Islet precursor cell (in vitro differentiated cells): ENCODE results near the gene CPO.
A peak's percentile ranks its signal among the peaks of the same experiment; 100 is the strongest.

Experiments
- DNase-seq: peaks from one replicate; pipeline ENCODE4 v3.0.0-alpha.2; 2018

Gene CPO

GRCh38 chr2:206974551-206974950, 35.2 kb downstream of the CPO start:
- no peak for DNase-seq

GRCh38 chr2:206978746-206979145, 39.4 kb downstream of the CPO start:
- no peak for DNase-seq

DNA sequence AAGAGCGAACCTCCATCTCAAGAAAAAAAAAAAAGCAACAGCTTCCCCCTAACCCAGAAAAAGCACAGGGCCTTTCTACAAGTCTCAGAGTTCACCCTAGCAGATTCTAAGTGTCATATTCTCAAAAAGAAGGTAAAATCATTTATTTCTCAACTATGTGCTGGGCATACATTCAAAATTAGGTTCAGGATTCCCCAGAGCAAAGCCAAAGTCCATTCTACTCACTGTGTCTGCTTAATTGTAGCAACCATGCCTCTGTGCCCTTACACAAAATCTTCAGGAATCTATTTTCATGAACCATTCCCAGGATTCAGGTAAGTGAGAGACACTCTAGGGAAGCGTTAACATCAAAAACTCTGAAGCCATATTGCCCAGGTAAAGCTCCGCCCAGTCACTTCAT, 40.0 kb downstream of the CPO start:
- DNase-seq, result no peak

DNA sequence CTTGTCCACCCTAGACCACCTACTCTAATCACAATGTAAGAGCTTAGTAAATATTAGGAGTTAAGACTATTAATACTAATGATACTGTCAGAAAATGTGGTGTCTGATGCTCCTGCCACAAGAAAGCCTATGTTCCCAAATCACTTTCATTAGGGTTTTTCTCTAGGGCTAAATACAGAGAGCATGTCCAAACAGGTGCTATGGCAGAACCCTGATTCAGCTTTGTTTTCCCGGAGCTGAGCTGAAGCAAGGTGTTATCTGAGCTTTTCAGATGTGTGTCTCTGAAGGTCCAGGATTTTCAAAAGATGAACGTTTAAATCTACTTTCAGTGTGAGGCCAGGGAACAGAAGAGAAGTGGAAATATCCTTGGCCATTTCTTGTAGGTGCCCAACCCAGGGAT, 40.6 kb downstream of the CPO start:
- DNase-seq, result no peak

DNA sequence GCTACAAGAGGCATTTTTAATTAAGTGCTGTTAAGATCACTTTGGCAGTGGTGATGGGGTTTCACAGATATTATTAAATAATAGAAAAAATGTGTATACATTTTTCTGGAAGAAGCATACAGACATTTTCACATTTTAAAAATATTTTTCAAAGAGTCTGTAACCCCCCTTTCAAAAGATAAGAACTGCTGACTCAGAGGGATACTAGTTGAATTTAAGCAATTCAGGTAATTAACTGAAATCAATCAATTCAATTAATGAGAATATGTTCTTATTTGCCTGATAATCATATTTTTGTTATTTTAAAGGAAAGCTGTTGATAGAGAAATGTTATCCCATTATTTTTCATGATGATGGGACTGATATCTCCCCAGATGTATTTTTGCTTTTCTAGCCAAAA, 41.1 kb downstream of the CPO start:
- DNase-seq, result no peak

GRCh38 chr2:206981086-206981674, 41.9 kb downstream of the CPO start:
- no peak for DNase-seq

- DNase-seq, result peak; percentile 77
Observed at GRCh38 chr2:206981739-206982340, 42.5 kb downstream of the CPO start.

DNA sequence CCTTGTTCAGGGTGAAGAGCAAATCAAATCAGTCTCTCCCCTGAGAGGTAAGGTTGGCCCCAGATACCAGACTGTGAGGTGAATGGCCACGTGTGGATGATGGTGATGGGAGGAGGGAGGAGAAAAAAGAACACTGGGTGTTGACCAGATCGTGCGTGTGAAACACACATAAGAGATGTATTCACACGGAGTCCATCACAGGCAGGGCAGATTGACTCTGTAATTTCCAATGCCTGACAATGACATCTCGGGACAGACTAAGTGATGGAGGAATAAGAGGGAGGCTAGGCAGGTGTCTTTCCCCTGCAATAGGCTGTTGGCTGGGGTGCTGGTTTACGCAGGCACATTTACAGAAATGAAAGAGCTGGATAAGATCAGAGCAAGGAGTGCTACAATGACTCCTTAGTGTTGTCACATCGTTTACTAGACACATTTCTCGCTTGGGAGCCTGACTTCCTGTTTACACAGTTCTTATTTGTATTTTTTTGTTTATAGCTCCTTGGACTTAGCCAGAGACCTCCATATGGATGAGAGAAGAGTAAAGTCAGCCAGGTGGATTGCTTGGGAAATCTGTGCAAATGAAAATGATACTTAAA, 43.1 kb downstream of the CPO start:
- DNase-seq, result no peak

- no peak for DNase-seq
Observed at GRCh38 chr2:206983161-206983859, 44.0 kb downstream of the CPO start.

DNA sequence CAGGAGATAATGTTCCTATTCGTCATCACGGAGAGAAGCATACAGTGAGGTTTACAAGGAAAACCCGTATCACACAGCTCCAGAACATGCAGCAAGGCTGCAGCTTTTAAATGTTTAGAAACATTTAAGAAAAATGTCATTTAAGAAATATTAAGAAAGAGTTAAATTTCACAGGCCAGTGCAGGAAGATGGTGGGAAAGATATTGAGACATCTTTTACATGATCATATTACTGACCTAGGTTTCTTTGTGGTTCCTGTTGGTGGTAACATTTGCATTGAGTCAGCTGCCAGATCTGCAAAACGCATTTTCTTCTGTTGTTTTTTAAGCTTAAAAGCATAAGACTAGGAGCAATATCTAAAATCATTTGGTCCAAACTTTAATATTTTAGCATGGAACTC, 44.9 kb downstream of the CPO start:
- DNase-seq, result no peak

GRCh38 chr2:206986943-206987342, 47.6 kb downstream of the CPO start:
- no peak for DNase-seq

- no peak for DNase-seq
Observed at GRCh38 chr2:206987810-206988209, 48.5 kb downstream of the CPO start.

- no peak for DNase-seq
Observed at GRCh38 chr2:206988884-206989283, 49.6 kb downstream of the CPO start.

DNA sequence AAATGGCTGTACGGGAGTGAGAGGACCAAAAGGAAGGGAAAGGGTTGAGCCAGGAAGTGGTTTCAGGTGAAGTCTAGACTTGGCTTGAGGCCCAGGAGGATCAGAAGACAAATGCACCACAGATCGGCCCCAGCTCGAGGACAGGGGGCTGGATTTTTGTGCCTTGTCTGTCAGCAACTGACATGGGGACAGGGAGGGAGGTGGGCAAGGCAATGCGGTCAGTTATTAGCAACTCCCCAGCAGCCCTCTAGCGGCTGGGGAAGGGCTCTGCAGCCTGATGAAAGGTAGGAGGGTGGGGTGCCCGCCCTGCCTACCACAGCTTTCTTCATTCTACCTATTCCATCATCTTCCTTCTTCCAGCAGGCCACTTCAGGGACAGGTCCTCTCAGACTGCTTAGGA, 50.0 kb downstream of the CPO start:
- peak; percentile 64 for DNase-seq

GRCh38 chr2:206990360-206990759, 51.0 kb downstream of the CPO start:
- no peak for DNase-seq

DNA sequence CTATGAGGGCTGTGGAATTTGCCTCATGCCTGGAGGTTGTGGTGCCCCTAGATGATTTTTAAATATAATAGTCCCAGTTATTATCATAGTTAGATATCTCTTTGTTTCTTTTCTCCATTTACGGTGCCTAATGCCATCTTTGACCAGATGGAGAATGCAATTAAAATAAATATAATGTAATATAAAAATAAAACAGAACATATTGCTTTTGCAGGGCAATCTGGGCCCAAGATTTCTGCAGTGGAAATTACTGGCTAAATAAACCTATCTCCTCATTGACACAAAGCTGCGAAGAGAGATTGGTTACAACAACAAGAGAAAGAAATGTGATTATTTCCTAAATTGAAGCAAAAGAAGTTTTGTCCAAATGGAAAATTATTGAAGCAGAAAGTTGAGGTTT, 51.8 kb downstream of the CPO start:
- no peak for DNase-seq

- DNase-seq, result no peak
Observed at GRCh38 chr2:206993396-206993911, 54.1 kb downstream of the CPO start.

DNA sequence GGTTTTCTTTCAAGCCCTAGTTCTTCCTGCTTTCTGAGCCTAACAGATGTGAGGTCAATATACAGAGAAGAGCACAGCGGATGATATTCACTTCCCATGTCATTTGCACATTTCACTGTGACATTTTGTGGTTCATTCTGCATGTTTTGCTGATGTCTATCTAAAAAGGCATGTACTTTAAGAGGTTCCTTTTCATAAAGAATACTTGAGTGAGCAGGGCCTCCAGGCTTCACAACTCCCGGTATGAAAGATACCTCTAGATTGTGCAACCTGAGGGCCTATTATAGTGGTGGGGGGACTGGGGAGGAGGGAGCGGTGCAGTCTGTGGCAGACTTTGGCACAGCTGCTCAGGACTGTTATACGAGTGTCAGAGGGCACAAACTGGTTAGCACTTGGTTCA, 54.6 kb downstream of the CPO start:
- no peak for DNase-seq

DNA sequence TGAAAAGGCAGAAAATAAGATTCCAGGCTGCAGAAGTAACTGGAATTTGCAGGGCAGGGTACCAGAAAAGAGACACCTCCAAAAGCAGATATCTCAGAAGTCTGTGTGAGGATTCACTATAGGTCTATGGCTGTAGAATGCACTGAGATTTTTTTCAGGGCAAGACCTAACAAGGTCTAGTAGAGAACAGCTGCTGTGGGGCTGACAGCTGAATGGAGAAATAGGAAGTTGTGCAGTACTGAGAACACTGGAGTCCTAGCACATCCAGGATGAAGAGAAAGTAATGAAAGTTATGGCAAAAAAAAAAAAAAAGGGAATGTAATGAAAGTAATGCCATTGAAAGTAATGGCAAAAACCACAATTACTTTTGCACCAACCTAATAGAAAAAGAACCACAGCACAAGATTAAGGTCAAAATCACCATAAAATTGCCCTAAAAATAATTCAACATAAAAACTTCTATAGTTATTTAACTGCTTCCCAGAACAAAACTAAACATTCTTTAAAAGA, 57.3 kb downstream of the CPO start:
- DNase-seq, result no peak

GRCh38 chr2:207008105-207008990, 69.0 kb downstream of the CPO start:
- peak; percentile 81 for DNase-seq

- no peak for DNase-seq
Observed at GRCh38 chr2:207012461-207012860, 73.1 kb downstream of the CPO start.

- DNase-seq, result no peak
Observed at GRCh38 chr2:207014424-207014823, 75.1 kb downstream of the CPO start.

DNA sequence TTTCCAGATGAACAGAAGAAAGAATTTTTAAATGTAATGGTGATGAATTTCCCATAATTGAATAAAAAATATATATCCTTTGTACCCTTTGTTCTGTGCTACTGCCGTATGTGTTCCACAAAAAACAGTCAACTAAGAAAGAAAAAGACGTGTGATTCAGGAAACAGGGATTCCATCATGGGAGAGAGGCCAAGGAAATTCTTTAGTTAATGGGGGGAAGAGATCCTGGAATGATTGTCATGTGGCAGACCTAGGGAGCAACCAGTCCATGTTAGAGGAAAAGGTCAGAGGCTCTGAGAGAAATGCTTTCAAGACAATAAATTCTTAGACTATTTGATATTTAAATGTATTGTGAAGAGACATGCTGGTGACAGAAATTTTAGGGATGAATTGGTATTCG, 76.6 kb downstream of the CPO start:
- no peak for DNase-seq
